NCI-H748 treated with DMSO at 0.1 percent for 48 hours (cell line): ENCODE measurements around the gene FGFR2.
"Not testable (repeated sequence)": the region's sequence is repeated elsewhere in the genome, so short reads cannot be mapped to it uniquely, and the experiment has no call there.

ENCODE experiments used
- DNase-seq: peaks from one replicate; lab custom pipeline; 2025; lab: John Stamatoyannopoulos, UW

Gene FGFR2

GRCh38 chr10:121524157-121524817 is 74.0 kb downstream of the FGFR2 start:
- DNase-seq = no peak

GRCh38 chr10:121522831-121523230 is 75.4 kb downstream of the FGFR2 start:
- no peak for DNase-seq

- DNase-seq = no peak
Measured at GRCh38 chr10:121521794-121522556, 76.3 kb downstream of the FGFR2 start.

- not testable (repeated sequence) for DNase-seq
Measured at GRCh38 chr10:121520526-121520925, 77.7 kb downstream of the FGFR2 start.

GRCh38 chr10:121519901-121520493 is 78.2 kb downstream of the FGFR2 start:
- no peak for DNase-seq

- no peak for DNase-seq
Measured at GRCh38 chr10:121519411-121519810, 78.8 kb downstream of the FGFR2 start.

- no peak for DNase-seq
Measured at GRCh38 chr10:121518333-121518732, 79.9 kb downstream of the FGFR2 start.

- no peak for DNase-seq
Measured at GRCh38 chr10:121516093-121516865, 82.0 kb downstream of the FGFR2 start.

- no peak for DNase-seq
Measured at GRCh38 chr10:121514141-121514865, 83.9 kb downstream of the FGFR2 start.

- DNase-seq = no peak
Measured at GRCh38 chr10:121511943-121512342, 86.3 kb downstream of the FGFR2 start.

- no peak for DNase-seq
Measured at GRCh38 chr10:121511460-121511859, 86.8 kb downstream of the FGFR2 start.

GRCh38 chr10:121510201-121510771 is 88.0 kb downstream of the FGFR2 start:
- no peak for DNase-seq

- no peak for DNase-seq
Measured at GRCh38 chr10:121509796-121510195, 88.4 kb downstream of the FGFR2 start.

- no peak for DNase-seq
Measured at GRCh38 chr10:121509112-121509511, 89.1 kb downstream of the FGFR2 start.

GRCh38 chr10:121503587-121504051 is 94.6 kb downstream of the FGFR2 start:
- DNase-seq = no peak

GRCh38 chr10:121501796-121502195 is 96.4 kb downstream of the FGFR2 start:
- no peak for DNase-seq

GRCh38 chr10:121500701-121501332 is 97.4 kb downstream of the FGFR2 start:
- DNase-seq = no peak

GRCh38 chr10:121497513-121498470 is 100.5 kb downstream of the FGFR2 start:
- DNase-seq = peak; percentile 25

- DNase-seq = no peak
Measured at GRCh38 chr10:121495719-121496118, 102.5 kb downstream of the FGFR2 start.

- no peak for DNase-seq
Measured at GRCh38 chr10:121494296-121494695, 103.9 kb downstream of the FGFR2 start.
